ENCODE measurements around the gene FBN3.

The FBN3 gene

DNA sequence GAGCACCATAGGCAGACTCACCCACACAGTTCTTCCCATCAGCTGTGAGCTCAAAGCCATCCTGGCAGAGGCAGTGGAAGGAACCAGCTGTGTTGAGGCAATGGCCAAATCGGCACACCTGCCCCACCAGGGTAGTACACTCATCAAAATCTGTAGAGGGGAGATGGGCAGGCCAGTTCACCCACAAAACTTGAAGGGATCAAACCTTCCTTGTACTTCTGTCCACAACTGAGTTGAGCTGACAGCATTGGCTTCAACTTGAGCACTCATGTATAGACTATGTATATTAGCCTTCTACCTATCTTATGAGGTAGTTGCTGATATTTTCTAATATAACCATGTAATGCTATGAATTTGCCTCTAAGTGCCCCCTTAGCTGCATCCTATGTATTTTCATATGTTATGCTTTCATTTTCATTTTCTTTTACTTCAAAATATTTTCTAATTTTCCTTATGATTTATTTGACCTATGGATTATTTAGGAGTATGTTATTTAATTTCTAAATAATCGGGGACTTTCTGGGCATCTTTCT is 54.0 kb downstream of the FBN3 start:
- Histone ChIP-seq H3K27me3 (ENCODE audit: insufficient read depth, low read depth) (no peaks in the 10 kb centered on the region), H3K27ac (no peak overlapping the region), H3K79me2 (ENCODE audit: insufficient read depth, low read depth) (no peaks in the 10 kb centered on the region), H4K20me1 (ENCODE audit: insufficient read depth) (no peaks in the 10 kb centered on the region), H2AFZ (ENCODE audit: low read depth) (no peak overlapping the region), H3K4me2 (no peak overlapping the region), H3K4me1 (ENCODE audit: low read depth, poor library complexity, severe bottlenecking) (no peaks in the 10 kb centered on the region), H3K9ac (no peak overlapping the region), H3K4me3 (IDR thresholded peaks at IDR 0.05; ENCODE audit: insufficient read depth, low read depth, low read length) (no peak overlapping the region), H3K36me3 (ENCODE audit: insufficient read depth) (no peaks in the 10 kb centered on the region)
- TF ChIP-seq, protein P1, sequence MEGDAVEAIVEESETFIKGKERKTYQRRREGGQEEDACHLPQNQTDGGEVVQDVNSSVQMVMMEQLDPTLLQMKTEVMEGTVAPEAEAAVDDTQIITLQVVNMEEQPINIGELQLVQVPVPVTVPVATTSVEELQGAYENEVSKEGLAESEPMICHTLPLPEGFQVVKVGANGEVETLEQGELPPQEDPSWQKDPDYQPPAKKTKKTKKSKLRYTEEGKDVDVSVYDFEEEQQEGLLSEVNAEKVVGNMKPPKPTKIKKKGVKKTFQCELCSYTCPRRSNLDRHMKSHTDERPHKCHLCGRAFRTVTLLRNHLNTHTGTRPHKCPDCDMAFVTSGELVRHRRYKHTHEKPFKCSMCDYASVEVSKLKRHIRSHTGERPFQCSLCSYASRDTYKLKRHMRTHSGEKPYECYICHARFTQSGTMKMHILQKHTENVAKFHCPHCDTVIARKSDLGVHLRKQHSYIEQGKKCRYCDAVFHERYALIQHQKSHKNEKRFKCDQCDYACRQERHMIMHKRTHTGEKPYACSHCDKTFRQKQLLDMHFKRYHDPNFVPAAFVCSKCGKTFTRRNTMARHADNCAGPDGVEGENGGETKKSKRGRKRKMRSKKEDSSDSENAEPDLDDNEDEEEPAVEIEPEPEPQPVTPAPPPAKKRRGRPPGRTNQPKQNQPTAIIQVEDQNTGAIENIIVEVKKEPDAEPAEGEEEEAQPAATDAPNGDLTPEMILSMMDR (conservative IDR thresholded peaks at IDR 0.05; ENCODE audit: low read depth, low read length), result no peak

DNA sequence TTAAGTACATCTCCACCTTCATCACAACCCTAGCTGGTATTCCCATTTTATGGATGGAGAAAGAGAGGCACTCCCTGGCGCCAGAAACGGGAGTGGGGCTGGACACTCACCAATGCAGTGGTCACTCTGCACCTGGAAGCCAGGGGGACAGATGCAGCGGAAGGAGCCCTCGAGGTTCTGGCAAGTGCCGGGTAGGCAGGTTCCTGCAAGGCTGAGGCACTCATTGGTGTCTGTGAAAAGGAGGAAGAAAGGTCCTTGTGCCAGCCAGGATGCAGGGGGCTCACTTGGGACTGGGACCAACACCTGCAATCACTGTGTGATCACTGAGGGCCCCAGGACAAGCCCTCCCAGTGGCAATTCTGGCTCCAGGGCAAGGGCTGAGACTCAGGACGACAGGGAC is 55.1 kb downstream of the FBN3 start:
- no peak overlapping the region for H2AFZ ChIP-seq (ENCODE audit: low read depth)
- H3K4me3 ChIP-seq (IDR thresholded peaks at IDR 0.05; ENCODE audit: insufficient read depth, low read depth, low read length), result no peak overlapping the region
- H3K4me2 ChIP-seq, result no peak overlapping the region
- H4K20me1 ChIP-seq (ENCODE audit: insufficient read depth), result no peaks in the 10 kb centered on the region
- H3K4me1 ChIP-seq (ENCODE audit: low read depth, poor library complexity, severe bottlenecking), result no peaks in the 10 kb centered on the region
- TF ChIP-seq, protein P1 (conservative IDR thresholded peaks at IDR 0.05; ENCODE audit: low read depth, low read length), result no peak
- H3K36me3 ChIP-seq (ENCODE audit: insufficient read depth), result no peaks in the 10 kb centered on the region
- no peak overlapping the region for H3K27ac ChIP-seq
- H3K9ac ChIP-seq, result no peak overlapping the region
- H3K79me2 ChIP-seq (ENCODE audit: insufficient read depth, low read depth), result no peaks in the 10 kb centered on the region
- no peaks in the 10 kb centered on the region for H3K27me3 ChIP-seq (ENCODE audit: insufficient read depth, low read depth)

DNA sequence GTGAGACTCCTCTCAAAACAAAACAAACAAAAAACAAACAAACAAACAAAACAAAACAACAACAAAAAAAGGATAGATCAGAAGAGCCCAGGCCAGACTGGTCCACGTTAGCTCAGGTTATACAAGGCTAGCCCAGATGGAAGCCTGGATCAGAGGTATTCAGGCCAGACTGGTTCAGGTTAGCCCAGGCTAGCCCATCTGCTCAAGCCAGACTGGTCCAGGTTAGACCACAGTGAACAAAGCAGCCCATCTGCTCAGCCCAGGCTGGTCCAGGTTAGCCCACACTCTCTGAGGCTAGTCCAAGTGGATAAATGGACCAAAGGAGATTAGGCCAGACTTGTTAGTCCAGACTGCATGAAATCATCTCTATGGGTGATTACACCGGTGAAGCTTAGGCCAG is 55.7 kb downstream of the FBN3 start:
- H3K4me3 ChIP-seq (IDR thresholded peaks at IDR 0.05; ENCODE audit: insufficient read depth, low read depth, low read length), result no peak overlapping the region
- no peak overlapping the region for H3K9ac ChIP-seq
- H3K27ac ChIP-seq, result no peak overlapping the region
- no peaks in the 10 kb centered on the region for H3K36me3 ChIP-seq (ENCODE audit: insufficient read depth)
- H3K79me2 ChIP-seq (ENCODE audit: insufficient read depth, low read depth), result no peaks in the 10 kb centered on the region
- H4K20me1 ChIP-seq (ENCODE audit: insufficient read depth), result no peaks in the 10 kb centered on the region
- TF ChIP-seq, protein P1 (conservative IDR thresholded peaks at IDR 0.05; ENCODE audit: low read depth, low read length), result no peak
- H3K27me3 ChIP-seq (ENCODE audit: insufficient read depth, low read depth), result no peaks in the 10 kb centered on the region
- H3K4me2 ChIP-seq, result no peak overlapping the region
- no peak overlapping the region for H2AFZ ChIP-seq (ENCODE audit: low read depth)
- no peaks in the 10 kb centered on the region for H3K4me1 ChIP-seq (ENCODE audit: low read depth, poor library complexity, severe bottlenecking)

DNA sequence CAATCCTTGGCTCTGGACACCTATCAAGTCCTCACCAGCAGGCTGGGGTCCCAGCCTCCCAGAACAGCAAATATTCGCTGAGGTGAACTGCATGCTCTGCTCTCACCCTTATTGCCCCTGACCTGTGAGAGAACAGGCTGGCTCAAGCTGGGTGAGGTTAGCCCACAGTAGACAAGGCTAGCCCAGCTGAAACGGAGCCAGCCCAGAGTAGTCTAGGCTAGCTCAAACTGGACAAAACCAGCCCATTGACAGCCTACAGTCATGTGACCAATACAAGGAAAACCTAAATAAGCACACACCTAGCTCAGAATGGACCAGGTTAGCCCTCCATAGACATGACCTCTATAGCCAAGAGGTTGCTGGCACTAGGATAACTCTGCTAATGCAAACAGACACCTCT is 58.4 kb downstream of the FBN3 start:
- Histone ChIP-seq H3K27ac (no peak overlapping the region), H3K27me3 (ENCODE audit: insufficient read depth, low read depth) (no peaks in the 10 kb centered on the region), H3K79me2 (ENCODE audit: insufficient read depth, low read depth) (no peaks in the 10 kb centered on the region), H3K4me3 (IDR thresholded peaks at IDR 0.05; ENCODE audit: insufficient read depth, low read depth, low read length) (no peak overlapping the region), H3K36me3 (ENCODE audit: insufficient read depth) (no peaks in the 10 kb centered on the region), H3K9ac (no peak overlapping the region), H3K4me2 (no peak overlapping the region), H2AFZ (ENCODE audit: low read depth) (no peak overlapping the region), H3K4me1 (ENCODE audit: low read depth, poor library complexity, severe bottlenecking) (no peaks in the 10 kb centered on the region), H4K20me1 (ENCODE audit: insufficient read depth) (no peaks in the 10 kb centered on the region)
- TF ChIP-seq, protein P1 (conservative IDR thresholded peaks at IDR 0.05; ENCODE audit: low read depth, low read length), result no peak

All from KMS-11 (cell line).